CD4-positive, alpha-beta T cell treated with Interleukin-12 subunit alpha and Interleukin-12 subunit beta, for 1 hour (primary cell): ENCODE data around the gene RALGPS1.

Experiments
- DNase-seq: peaks from one replicate; pipeline ENCODE4 v3.0.0-alpha.2; 2020

Gene RALGPS1

GRCh38 chr9:127195976-127196825 is 281.6 kb downstream of the RALGPS1 start:
- DNase-seq: no peak

DNA sequence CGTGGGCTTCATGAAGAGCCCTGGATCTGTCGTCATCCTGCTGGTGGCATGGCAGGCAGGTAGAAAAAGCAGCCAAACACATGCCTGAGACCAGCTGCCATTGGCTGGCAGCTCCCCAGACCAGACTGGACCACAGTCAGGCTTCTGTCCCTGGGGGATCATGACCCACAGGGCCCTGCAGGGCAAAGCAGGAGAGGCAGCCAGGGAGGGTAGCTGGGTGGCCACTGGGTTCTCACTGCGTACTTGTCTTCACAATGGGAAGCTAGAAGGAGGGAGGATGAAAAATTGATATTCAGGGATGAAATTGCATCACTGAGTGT is 282.2 kb downstream of the RALGPS1 start:
- no peak for DNase-seq

DNA sequence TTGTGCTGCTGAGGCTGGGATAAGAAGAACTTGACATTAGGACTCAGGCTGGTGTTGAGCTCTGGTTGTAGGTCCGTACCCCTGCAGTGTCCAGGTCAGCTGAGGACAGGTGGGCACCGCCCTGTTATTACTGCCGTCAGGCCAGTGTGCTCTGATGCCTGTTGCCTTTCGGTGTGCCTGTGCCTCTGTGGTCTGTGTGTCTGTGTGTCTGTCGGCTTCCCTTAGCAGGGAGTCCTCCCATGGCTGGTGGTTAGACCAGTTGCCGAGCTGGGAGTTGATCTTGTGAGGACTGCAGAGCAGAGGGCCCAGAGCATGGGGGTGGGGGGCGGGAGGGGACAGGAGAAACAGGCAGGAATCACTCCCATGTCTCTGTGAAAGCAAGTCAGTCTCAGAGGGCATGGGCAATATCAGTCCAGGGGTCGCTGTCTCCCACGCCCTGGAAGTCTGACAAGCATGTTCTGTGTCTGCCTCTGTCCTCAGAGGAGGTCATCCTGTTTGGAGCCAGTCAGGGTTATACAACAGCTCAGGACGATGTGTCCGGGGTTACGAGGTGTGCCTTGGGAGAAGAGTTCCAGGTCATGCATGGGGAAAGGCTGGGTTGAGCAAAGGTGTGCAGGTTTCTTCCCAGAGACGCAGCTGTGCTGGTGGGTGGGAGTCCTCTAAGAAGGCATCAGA is 282.7 kb downstream of the RALGPS1 start:
- no peak for DNase-seq

GRCh38 chr9:127197861-127198430 is 283.4 kb downstream of the RALGPS1 start:
- DNase-seq: no peak

DNA sequence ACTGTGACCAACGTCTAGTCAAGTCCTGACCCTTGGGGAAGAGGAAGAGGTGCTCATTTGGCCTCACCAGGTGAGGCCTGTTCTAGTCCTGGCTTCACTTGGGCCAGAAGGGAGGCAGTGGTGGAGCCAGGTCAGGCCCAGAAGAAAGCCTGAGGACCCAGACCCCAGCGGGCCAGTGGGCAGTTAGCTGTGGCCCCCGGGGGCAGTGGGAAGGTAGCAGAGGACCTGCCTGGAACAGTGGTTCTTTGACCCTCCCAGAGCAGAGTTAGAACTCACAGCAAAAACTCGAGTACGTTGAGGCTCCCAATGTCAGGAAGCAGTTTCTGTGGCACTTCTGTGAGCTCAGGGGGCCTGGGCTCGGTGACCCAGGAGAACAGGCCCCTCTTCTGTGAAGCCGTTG is 284.0 kb downstream of the RALGPS1 start:
- no peak for DNase-seq

GRCh38 chr9:127199001-127199791 is 284.6 kb downstream of the RALGPS1 start:
- peak; percentile 77 for DNase-seq

DNA sequence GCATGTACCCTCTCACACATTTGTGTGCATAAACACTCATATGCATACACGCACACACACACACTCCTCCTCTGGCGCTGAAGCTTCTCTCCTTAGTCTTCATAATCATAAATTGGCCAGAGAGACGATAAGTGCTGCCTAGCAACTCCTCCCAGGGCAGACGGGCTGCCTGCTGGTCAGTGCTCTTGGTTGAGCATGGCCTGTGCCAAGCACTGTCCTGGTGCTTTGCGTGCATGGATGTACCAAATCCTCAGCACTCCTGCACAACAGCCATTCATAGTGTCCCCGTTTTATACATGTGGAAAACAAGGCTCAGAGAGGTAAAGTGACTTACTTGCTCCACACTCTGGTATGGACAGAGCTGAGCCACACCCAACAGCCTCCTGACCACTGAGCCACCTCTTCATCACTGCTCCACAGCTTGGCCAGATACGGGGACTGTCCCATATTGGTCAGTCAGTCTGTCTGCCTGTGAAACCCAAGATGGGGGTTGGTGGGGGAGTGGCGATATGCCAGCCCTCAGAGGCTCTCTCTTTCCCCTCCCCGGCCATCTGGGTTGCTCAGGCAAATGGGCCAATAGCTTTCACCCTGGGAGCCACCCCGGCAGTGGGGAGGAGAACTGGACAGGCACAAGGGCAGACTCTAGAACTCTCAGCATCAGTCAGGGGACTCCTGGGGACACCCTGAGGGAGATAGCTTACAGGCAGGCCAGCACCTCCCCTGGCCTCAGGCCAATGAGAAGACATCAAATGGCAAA is 285.7 kb downstream of the RALGPS1 start:
- no peak for DNase-seq

- no peak for DNase-seq
Measured at GRCh38 chr9:127201071-127201541, 286.5 kb downstream of the RALGPS1 start.

GRCh38 chr9:127201731-127202130 is 287.1 kb downstream of the RALGPS1 start:
- DNase-seq: no peak

GRCh38 chr9:127202461-127203169 is 288.0 kb downstream of the RALGPS1 start:
- no peak for DNase-seq

DNA sequence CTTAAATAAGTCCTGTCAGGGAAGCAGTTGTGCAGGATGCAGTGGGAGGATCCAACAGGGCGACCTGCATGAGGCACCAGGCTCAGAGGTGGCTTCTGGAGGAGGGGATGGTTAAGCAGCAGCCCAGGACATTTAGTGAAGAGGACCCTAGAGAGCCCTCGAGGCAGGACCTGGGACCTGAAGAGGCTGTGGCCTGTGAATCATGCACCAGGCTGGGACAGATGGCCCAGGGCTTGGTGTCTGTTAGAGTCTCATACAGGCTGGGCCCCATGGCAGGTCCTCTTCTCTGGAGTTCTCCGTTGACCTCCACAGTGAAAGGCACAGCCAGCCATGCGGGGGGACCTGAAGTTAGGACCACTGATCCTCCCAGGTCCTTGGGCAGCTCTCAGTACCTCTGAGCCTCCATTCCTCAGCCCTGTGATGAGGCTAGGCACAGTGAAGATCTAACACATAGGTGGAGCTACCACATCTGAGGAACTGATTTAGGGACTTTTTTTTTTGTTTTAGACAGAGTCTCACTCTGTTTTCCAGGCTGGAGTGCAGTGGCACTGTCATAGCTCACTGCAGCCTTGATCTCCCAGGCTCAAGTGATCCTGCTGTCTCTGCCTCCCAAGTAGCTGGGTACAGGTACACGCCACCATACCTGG is 289.2 kb downstream of the RALGPS1 start:
- no peak for DNase-seq

DNA sequence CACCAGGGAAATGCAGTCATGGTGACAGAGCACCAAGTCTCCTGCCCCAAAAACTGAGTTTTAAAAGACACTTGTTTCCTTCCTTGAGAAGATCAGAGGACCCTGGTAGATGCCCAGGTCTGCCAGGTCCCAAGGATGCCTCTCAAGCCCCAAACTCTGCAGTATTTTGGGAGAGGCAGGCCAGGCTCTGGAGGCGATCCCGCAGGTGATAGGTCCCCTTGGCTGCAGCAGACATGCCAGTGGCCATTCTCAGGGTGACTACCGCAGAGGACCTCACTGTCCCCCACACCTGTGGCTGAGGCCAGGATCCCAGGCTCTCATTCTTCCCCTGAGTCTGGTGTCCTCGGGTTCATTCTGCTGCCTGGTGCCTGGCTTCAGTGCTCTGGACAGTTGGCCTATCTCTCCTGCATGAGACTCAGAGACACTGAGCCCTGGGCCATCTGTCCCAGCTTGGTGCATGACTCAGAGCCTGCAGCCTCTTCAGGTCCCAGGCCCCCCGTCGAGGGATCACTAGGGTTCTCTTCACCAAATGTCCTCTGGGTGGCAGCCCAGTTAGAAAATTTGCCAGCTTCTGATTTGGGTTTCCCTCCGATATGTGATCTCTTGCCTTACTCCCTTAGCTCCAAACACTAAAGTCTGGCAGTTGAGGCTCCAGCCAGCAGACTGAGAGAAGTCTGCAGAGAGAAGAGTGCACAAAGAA is 290.3 kb downstream of the RALGPS1 start:
- no peak for DNase-seq

- DNase-seq: no peak
Measured at GRCh38 chr9:127205952-127206351, 291.4 kb downstream of the RALGPS1 start.

GRCh38 chr9:127206666-127207065 is 292.1 kb downstream of the RALGPS1 start:
- DNase-seq: no peak

- DNase-seq: no peak
Measured at GRCh38 chr9:127207734-127208410, 293.3 kb downstream of the RALGPS1 start.

GRCh38 chr9:127208416-127208815 is 293.8 kb downstream of the RALGPS1 start:
- no peak for DNase-seq

GRCh38 chr9:127209220-127209619 is 294.6 kb downstream of the RALGPS1 start:
- DNase-seq: no peak

DNA sequence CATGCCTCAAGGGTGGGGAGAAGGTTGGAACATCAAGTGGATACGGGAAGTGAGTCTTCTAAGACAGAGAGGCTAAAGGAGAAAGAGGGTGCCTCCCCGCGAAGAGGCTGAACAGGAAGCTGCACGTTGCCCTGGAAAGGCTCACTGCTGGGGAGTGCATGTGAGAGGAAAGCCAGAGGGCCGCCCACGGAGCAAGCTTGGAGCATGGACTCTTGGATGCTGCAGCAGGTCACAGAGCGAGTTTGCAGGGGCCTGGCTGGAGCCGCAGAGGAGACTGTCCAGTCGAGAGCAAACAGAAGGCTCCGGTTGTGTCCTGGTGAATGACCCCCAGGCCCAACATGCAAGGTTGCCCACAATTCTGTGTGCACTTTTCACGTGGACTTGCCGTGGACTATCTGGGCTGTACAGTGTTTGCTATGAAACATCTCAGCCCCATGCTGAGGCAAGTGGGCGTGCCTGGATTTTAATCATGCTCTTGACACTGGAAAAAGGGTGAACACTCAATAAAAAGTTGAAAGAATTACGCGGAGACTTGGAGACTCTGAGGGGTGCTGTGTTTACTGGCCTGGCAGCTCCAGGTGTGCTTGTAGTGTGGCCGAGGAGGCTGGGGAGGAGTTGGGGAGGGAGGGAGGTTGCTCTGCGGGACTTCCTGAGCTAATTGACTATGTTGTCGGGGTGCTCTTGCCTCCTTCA is 295.5 kb downstream of the RALGPS1 start:
- no peak for DNase-seq
